RKO (cell line): ENCODE data around the gene NPBWR2.
A peak's percentile ranks its signal among the peaks of the same experiment; 100 is the strongest.

Source experiments
- DNase-seq: peaks from one replicate; pipeline ENCODE4 v3.0.0-alpha.2; 2016; ENCODE audit warnings: low spot score

Gene NPBWR2

GRCh38 chr20:64106981-64107735, at the start of gene NPBWR2:
Gene NPBWR2 (minus strand): TSS chr20:64107565. CDS start chr20:64106831, 734 bp downstream.
- no peak for DNase-seq

- no peak for DNase-seq
Measured at GRCh38 chr20:64156136-64156885, 48.9 kb upstream of the NPBWR2 start.

GRCh38 chr20:64155258-64156135, 48.1 kb upstream of the NPBWR2 start:
- no peak for DNase-seq

- no peak for DNase-seq
Measured at GRCh38 chr20:64154590-64155257, 47.4 kb upstream of the NPBWR2 start.

GRCh38 chr20:64153861-64154589, 46.7 kb upstream of the NPBWR2 start:
- no peak for DNase-seq

- DNase-seq: no peak
Measured at GRCh38 chr20:64153410-64153809, 46.0 kb upstream of the NPBWR2 start.

GRCh38 chr20:64152906-64153305, 45.5 kb upstream of the NPBWR2 start:
- no peak for DNase-seq

GRCh38 chr20:64151633-64152530, 44.5 kb upstream of the NPBWR2 start:
- DNase-seq: peak; percentile 67

- DNase-seq: no peak
Measured at GRCh38 chr20:64150756-64151632, 43.6 kb upstream of the NPBWR2 start.

- DNase-seq: no peak
Measured at GRCh38 chr20:64149809-64150560, 42.6 kb upstream of the NPBWR2 start.

- DNase-seq: no peak
Measured at GRCh38 chr20:64149141-64149540, 41.8 kb upstream of the NPBWR2 start.

- no peak for DNase-seq
Measured at GRCh38 chr20:64148581-64148980, 41.2 kb upstream of the NPBWR2 start.

GRCh38 chr20:64146936-64147477, 39.6 kb upstream of the NPBWR2 start:
- DNase-seq: no peak

- no peak for DNase-seq
Measured at GRCh38 chr20:64146301-64146935, 39.1 kb upstream of the NPBWR2 start.

- DNase-seq: no peak
Measured at GRCh38 chr20:64145458-64146300, 38.3 kb upstream of the NPBWR2 start.

GRCh38 chr20:64144144-64144912, 37.0 kb upstream of the NPBWR2 start:
- DNase-seq: no peak
